Endodermal cell (in vitro differentiated cells): ENCODE measurements around the gene GCM1. TPM values are rescaled to one million over a fixed set of nuclear protein-coding genes. Genes with fewer than 3 reads are reported as not detected.

Source experiments
- DNase-seq: peaks from one replicate; pipeline ENCODE4 v3.0.0-alpha.2; 2017
- H3K27ac ChIP-seq: 2 replicates; pipeline ENCODE4 v1.5.1; 2013; ENCODE audit warnings: mild to moderate bottlenecking, low read depth, low read length, moderate library complexity
- H3K27me3 ChIP-seq: 2 replicates; pipeline ENCODE4 v1.6.1; 2013; ENCODE audit warnings: mild to moderate bottlenecking, low read length, moderate library complexity; ENCODE audit not compliant: insufficient read depth, control insufficient read depth, poor library complexity, severe bottlenecking
- H3K36me3 ChIP-seq: 2 replicates; pipeline ENCODE4 v1.7.0; 2013; ENCODE audit warnings: mild to moderate bottlenecking, low read length, moderate library complexity; ENCODE audit not compliant: control insufficient read depth, insufficient read depth
- H3K4me1 ChIP-seq: one replicate; pipeline ENCODE4 v1.7.0; 2013; ENCODE audit warnings: low read length; ENCODE audit not compliant: control insufficient read depth, insufficient read depth
- H3K4me3 ChIP-seq: 2 replicates; pipeline ENCODE4 v1.5.1; 2013; ENCODE audit warnings: mild to moderate bottlenecking, low read length, moderate library complexity
- H3K9ac ChIP-seq: 2 replicates; pipeline ENCODE4 v1.6.1; 2013; ENCODE audit warnings: mild to moderate bottlenecking, low read length, moderate library complexity; ENCODE audit not compliant: poor library complexity, severe bottlenecking; ENCODE audit errors: extremely low read depth
- H3K9me3 ChIP-seq: 2 replicates; pipeline ENCODE4 v1.6.1; 2013; ENCODE audit warnings: mild to moderate bottlenecking, low read length, moderate library complexity; ENCODE audit not compliant: control insufficient read depth
- H3K27ac Mint-ChIP-seq: 2 replicates; pipeline ENCODE4 v1.8.0; 2020; ENCODE audit warnings: mixed read lengths
- H3K27me3 Mint-ChIP-seq: 2 replicates; pipeline ENCODE4 v1.8.0; 2021; ENCODE audit warnings: mild to moderate bottlenecking, mixed read lengths; ENCODE audit not compliant: insufficient read depth
- H3K36me3 Mint-ChIP-seq: 2 replicates; pipeline ENCODE4 v1.8.0; 2020; ENCODE audit warnings: low read depth, mixed read lengths
- H3K4me1 Mint-ChIP-seq: 2 replicates; pipeline ENCODE4 v1.8.0; 2020; ENCODE audit warnings: mixed read lengths
- H3K4me3 Mint-ChIP-seq: 2 replicates; pipeline ENCODE4 v1.8.0; 2020; ENCODE audit warnings: mild to moderate bottlenecking, moderate library complexity, mixed read lengths
- H3K9me3 Mint-ChIP-seq: 2 replicates; pipeline ENCODE4 v1.8.0; 2020; ENCODE audit warnings: mild to moderate bottlenecking, mixed read lengths
- CTCF ChIP-seq: fragments of 200-600 bp; sonication (generic); conservative IDR thresholded peaks from 2 replicates; pipeline ENCODE4 v1.5.0; 2021; ENCODE audit warnings: antibody characterized with exemption, mild to moderate bottlenecking
- WGBS, 2 experiments: methylation state at CpG; one replicate each; pipeline versions ENCODE4 v1.1.5 to v1.1.7; 2013; ENCODE audit warnings: missing lambda C conversion rate in 2 of 2, mixed read lengths in 1 of 2; ENCODE audit not compliant: insufficient coverage in 1 of 2, insufficient read length in 1 of 2; 5-methylcytosine and 5-hydroxymethylcytosine counted together
- total RNA-seq, 2 donors: library from RNA; stranded (reverse); fragmentation: NEBNext Ultra II Directional in 1 of 2; extraction: Animal tissue kit (Norgen Biotek cat#: 25700) in 1 of 2; gene quantifications; 2 replicates in 1 of 2; 3 replicates in 1 of 2; pipeline ENCODE4 v1.2.1, GENCODE V29; 2021

Gene GCM1
- total RNA-seq, 2 donors from 2014 or later: not detected

GRCh38 chr6:53086302-53086701 is 62.3 kb downstream of the GCM1 start:
- peaks cover 59% of the 10 kb centered on the region for H3K36me3 Mint-ChIP-seq
- no peaks in the 10 kb centered on the region for H3K27me3 Mint-ChIP-seq
- no peaks in the 10 kb centered on the region for H3K4me1 Mint-ChIP-seq
- H3K4me3 Mint-ChIP-seq: no peak overlapping the region
- no peak overlapping the region for H3K27ac Mint-ChIP-seq
- Histone ChIP-seq H3K9ac (no peak overlapping the region), H3K27ac (no peak overlapping the region), H3K36me3 (peaks cover 65% of the 10 kb centered on the region), H3K4me3 (no peak overlapping the region), H3K9me3 (no peaks in the 10 kb centered on the region), H3K27me3 (no peaks in the 10 kb centered on the region), H3K4me1 (no peaks in the 10 kb centered on the region)
- no peak for DNase-seq
- TF ChIP-seq CTCF: no peak
- no peaks in the 10 kb centered on the region for H3K9me3 Mint-ChIP-seq
- WGBS, 2 experiments: 93% methylated on average over 1 of the region's 2 CpGs; no CpG with 5 or more reads in 1 of the 2 experiments

GRCh38 chr6:53080813-53081212 is 67.8 kb downstream of the GCM1 start:
- no peaks in the 10 kb centered on the region for H3K9me3 ChIP-seq
- Mint-ChIP-seq H3K9me3 (no peaks in the 10 kb centered on the region), H3K36me3 (peaks cover 55% of the 10 kb centered on the region), H3K4me3 (no peak overlapping the region), H3K4me1 (no peaks in the 10 kb centered on the region), H3K27ac (no peak overlapping the region), H3K27me3 (no peaks in the 10 kb centered on the region)
- no peaks in the 10 kb centered on the region for H3K27me3 ChIP-seq
- TF ChIP-seq CTCF: no peak
- DNase-seq: no peak
- no peaks in the 10 kb centered on the region for H3K4me1 ChIP-seq
- H3K9ac ChIP-seq: no peak overlapping the region
- no peak overlapping the region for H3K27ac ChIP-seq
- H3K4me3 ChIP-seq: no peak overlapping the region
- 91 to 100% methylated on average over 1 of the region's 1 CpG for WGBS, 2 experiments
- peaks cover 75% of the 10 kb centered on the region for H3K36me3 ChIP-seq

Other genes starting within 250 kb of the GCM1 start
- gene GSTA3, start 239.1 kb downstream of the GCM1 start, total RNA-seq: not detected
- 10 to 100 TPM; 22.0 to 36.1 TPM for gene GSTA4, start 153.6 kb downstream of the GCM1 start, total RNA-seq
- 1 to 10 TPM; 8.1 to 8.9 TPM for gene CILK1, start 87.0 kb downstream of the GCM1 start, total RNA-seq
- gene FBXO9, start 83.4 kb downstream of the GCM1 start, total RNA-seq: 10 to 100 TPM; 49.6 to 65.3 TPM
- gene ELOVL5, start 200.1 kb upstream of the GCM1 start, total RNA-seq: 100 to 1,000 TPM; 103 to 108 TPM